Subcutaneous abdominal adipose tissue (tissue), 5 donors: ENCODE data around the gene NFATC3.
"Not testable (repeated sequence)": the region's sequence is repeated elsewhere in the genome, so short reads cannot be mapped to it uniquely, and the experiment has no call there.

Experiments used
- H3K27ac ChIP-seq: one replicate; pipeline ENCODE4 v1.7.0; 2013; ENCODE audit warnings: low read depth, mild to moderate bottlenecking, inconsistent platforms, low read length, moderate library complexity
- H3K27me3 ChIP-seq, 5 donors: one replicate each; pipeline ENCODE4 v1.7.0; 2013; ENCODE audit warnings: low read length in 5 of 5, inconsistent platforms in 1 of 5; ENCODE audit not compliant: control insufficient read depth in 5 of 5, insufficient read depth in 4 of 5
- H3K36me3 ChIP-seq, 5 donors: one replicate each; pipeline ENCODE4 v1.7.0; 2013; ENCODE audit warnings: low read length in 5 of 5; ENCODE audit not compliant: control insufficient read depth in 5 of 5, insufficient read depth in 5 of 5
- H3K4me1 ChIP-seq, 5 donors: one replicate each; pipeline ENCODE4 v1.7.0; 2013; ENCODE audit warnings: low read length in 5 of 5, mild to moderate bottlenecking in 3 of 5, moderate library complexity in 1 of 5; ENCODE audit not compliant: control insufficient read depth in 5 of 5, insufficient read depth in 5 of 5
- H3K4me3 ChIP-seq, 5 donors: one replicate each; pipeline ENCODE4 v1.7.0; 2013; ENCODE audit warnings: low read length in 5 of 5, low read depth in 1 of 5
- H3K9ac ChIP-seq, 5 donors: one replicate each; pipeline ENCODE4 v1.7.0; 2013; ENCODE audit warnings: low read length in 5 of 5, mild to moderate bottlenecking in 4 of 5, moderate library complexity in 3 of 5
- H3K9me3 ChIP-seq, 5 donors: one replicate each; pipeline ENCODE4 v1.7.0; 2013; ENCODE audit warnings: low read length in 5 of 5; ENCODE audit not compliant: control insufficient read depth in 5 of 5
- donor health status: healthy.
- donor health status: healthy.
- donor health status: healthy.
- donor health status: healthy.
- donor health status: healthy.

The NFATC3 gene

DNA sequence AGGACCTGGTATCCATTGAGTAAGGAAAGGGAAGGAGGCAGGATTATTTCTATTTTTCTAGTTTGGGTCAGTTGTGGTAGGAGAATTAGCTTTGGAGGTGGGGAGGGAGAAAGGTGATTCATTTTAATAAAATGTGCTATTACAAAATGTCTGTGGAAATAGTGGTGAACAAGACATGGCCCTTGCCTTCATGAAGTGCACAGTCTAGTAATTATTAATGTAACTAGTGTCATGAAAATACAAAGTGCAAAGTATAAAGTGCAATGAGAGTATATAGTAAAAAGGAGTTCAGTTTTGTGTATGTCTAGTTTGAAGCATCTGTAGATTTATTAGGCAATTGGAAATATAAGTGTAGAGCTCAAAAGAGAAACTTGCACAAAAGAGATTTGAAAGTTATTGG is 11.9 kb downstream of the NFATC3 start:
- Histone ChIP-seq H3K9ac (no peak overlapping the region), H3K27me3 (no peaks in the 10 kb centered on the region), H3K9me3 (no peaks in the 10 kb centered on the region), H3K4me3 (no peak overlapping the region), H3K27ac (no peak overlapping the region), H3K36me3 (peaks cover 0 to 3% (median 0%) of the 10 kb centered on the region in 5 donors), H3K4me1 (peaks cover 0 to 9% (median 6%) of the 10 kb centered on the region in 5 donors)

DNA sequence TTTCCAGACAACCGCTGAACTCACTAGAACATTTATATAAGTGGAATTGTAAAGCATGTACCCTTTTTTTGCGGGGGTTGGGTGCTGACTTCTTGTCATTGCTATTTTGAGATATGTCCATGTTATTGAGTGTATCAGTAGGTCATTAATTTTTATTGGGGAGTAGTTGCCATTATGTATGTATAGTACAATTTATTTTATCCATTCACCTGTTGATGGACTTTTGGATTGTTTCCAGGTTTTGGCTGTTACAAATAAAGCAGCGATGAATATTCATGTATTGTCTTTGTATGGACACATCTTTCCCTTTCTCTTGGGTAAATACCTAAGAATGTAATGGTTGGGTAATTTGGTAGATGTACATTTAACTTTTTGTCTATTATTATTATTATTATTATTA is 12.7 kb downstream of the NFATC3 start:
- H3K27me3 ChIP-seq = no peaks in the 10 kb centered on the region

DNA sequence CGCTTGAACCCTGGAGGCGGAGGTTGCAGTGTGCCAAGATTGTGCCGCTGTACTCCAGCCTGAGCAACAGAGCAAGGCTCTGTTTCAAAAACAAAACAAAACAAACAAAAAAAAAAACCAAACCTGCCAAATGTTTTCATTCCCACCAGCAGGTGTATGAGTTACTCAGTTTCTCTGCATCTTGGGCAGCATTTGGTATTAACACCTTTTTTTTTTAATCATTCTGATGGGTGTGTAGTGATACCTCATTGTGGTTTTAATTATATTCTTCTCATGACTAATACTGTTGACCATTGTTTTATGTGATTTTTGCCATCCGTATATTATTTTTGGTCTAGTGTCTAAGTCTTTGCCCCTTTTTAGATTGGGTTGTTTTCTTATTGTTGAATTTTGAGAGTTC is 15.3 kb downstream of the NFATC3 start:
- no peaks in the 10 kb centered on the region for H3K27me3 ChIP-seq
- H3K4me3 ChIP-seq = no peak overlapping the region
- no peak overlapping the region for H3K27ac ChIP-seq
- peaks cover 0 to 3% (median 0%) of the 10 kb centered on the region in 5 donors for H3K36me3 ChIP-seq
- no peak overlapping the region for H3K9ac ChIP-seq
- H3K4me1 ChIP-seq = no peaks in the 10 kb centered on the region
- H3K9me3 ChIP-seq = no peaks in the 10 kb centered on the region

More for the DNA sequence above, 12.7 kb downstream of the NFATC3 start:
- H3K36me3 ChIP-seq = peaks cover 0 to 3% (median 0%) of the 10 kb centered on the region in 5 donors
- no peaks in the 10 kb centered on the region for H3K9me3 ChIP-seq
- no peak overlapping the region for H3K27ac ChIP-seq
- peaks cover 0 to 9% (median 6%) of the 10 kb centered on the region in 5 donors for H3K4me1 ChIP-seq
- no peak overlapping the region for H3K4me3 ChIP-seq
- H3K9ac ChIP-seq = no peak overlapping the region

DNA sequence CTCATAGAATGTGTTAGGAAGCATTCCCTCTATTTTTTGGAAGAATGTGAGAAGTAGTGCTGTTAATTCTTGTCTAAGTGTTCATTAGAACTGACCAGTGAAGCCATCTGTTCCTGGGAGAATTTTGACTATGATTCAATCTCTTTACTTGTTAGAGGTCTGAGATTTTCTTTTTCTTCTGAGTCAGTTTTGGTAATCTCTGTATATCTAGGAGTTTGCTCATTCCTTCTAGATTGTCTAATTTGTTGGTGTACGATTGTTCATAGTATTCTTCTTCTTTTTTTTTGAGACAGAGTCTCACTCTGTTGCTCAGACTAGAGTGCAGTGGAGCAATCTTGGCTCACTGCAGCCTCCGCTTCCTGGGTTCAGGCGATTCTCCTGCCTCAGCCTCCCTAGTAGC is 20.4 kb downstream of the NFATC3 start:
- Histone ChIP-seq H3K9ac (no peak overlapping the region), H3K27me3 (no peaks in the 10 kb centered on the region), H3K4me1 (no peaks in the 10 kb centered on the region), H3K27ac (no peak overlapping the region), H3K36me3 (no peaks in the 10 kb centered on the region), H3K4me3 (no peak overlapping the region), H3K9me3 (peaks cover 0 to 4% (median 0%) of the 10 kb centered on the region in 5 donors)

DNA sequence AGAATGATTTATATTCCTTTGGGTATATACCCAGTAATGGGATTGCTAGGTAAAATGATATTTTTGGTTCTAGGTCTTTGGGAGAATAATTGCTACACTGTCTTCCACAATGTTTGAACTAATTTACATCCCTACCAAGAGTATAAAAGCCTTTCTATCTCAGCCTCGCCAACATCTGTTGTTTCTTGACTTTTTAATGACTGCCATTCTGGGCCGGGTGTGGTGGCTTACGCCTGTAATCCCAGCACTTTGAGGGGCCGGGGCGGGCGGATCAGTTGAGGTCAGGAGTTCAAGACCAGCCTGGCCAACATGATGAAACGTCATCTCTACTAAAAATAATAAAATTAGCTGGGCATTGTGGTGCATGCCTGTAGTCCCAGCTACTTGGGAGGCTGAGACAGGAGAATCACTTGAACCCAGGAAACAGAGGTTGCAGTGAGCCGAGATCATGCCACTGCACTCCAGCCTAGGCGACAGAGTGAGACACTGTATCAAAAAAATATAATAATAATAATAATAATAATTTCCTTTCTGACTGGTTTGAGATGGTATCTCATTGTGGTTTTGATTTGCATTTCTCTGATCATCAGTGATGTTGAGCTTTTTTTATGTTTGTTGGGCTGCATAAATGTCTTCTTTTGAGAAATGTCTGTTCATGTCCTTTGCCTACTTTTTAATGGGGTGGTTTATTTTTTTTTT is 22.2 kb downstream of the NFATC3 start:
- H3K9me3 ChIP-seq, H3K27me3 ChIP-seq, H3K4me3 ChIP-seq, H3K9ac ChIP-seq, H3K4me1 ChIP-seq, H3K36me3 ChIP-seq, H3K27ac ChIP-seq: not testable (repeated sequence)

DNA sequence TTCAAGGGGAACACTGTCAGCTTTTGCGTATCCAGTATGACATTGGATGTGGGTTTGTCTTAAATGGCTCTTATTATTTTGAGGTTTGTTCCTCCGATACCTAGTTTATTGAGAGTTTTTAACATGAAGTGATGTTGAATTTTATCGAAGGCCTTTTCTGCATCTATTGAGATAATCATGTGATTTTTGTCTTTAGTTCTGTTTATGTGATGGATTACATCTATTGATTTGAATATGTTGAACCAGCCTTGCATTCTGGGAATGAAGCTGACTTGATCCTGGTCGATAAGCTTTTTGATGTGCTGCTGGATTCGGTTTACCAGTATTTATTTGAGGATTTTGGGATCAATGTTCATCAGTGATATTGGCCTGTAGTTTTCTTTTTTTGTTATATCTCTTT is 24.0 kb downstream of the NFATC3 start:
- H3K27me3 ChIP-seq, H3K4me3 ChIP-seq, H3K36me3 ChIP-seq, H3K9me3 ChIP-seq, H3K27ac ChIP-seq, H3K9ac ChIP-seq: not testable (repeated sequence)
- H3K4me1 ChIP-seq = peaks cover 2 to 13% (median 11%) of the 10 kb centered on the region in 5 donors

DNA sequence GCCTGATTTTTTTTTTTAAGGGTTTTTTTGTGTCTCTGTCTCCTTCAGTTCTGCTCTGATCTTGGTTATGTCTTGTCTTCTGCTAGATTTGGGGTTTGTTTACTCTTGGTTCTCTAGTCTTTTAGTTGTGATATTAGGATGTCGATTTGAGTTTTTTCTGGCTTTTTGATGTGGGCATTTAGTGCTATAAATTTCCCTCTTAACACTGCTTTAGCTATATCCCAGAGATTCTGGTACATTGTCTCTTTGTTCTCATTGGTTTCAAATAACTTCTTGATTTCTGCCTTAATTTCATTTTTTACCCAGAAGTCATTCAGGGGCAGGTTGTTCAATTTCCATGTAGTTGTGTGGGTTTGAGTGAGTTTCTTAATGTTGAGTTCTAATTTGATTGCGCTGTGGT is 25.4 kb downstream of the NFATC3 start:
- H3K9me3 ChIP-seq, H3K36me3 ChIP-seq, H3K9ac ChIP-seq, H3K27me3 ChIP-seq, H3K4me3 ChIP-seq, H3K27ac ChIP-seq: not testable (repeated sequence)
- H3K4me1 ChIP-seq = peaks cover 2 to 20% (median 13%) of the 10 kb centered on the region in 5 donors

DNA sequence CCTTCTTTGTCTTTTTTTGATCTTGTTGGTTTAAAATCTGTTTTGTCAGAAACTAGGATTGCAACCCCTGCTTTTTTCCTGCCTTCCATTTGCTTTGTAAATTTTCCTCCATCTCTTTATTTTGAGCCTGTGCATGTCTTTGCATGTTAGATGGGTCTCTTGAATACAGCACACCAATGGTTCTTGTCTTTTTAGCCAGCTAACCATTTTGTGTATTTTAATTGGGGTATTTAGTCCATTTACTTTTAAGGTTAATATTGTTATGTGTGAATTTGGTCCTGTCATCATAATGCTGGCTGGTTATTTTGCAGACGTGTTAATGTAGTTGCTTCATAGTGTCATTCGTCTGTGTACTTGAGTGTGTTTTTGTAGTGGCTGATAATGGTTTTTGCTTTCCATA is 26.2 kb downstream of the NFATC3 start:
- H3K4me1 ChIP-seq = peaks cover 2 to 20% (median 14%) of the 10 kb centered on the region in 5 donors
- H3K36me3 ChIP-seq = no peaks in the 10 kb centered on the region
- H3K4me3 ChIP-seq = no peak overlapping the region
- no peak overlapping the region for H3K9ac ChIP-seq
- H3K27me3 ChIP-seq = no peaks in the 10 kb centered on the region
- H3K27ac ChIP-seq = no peak overlapping the region
- peaks cover 0 to 9% (median 0%) of the 10 kb centered on the region in 5 donors for H3K9me3 ChIP-seq

DNA sequence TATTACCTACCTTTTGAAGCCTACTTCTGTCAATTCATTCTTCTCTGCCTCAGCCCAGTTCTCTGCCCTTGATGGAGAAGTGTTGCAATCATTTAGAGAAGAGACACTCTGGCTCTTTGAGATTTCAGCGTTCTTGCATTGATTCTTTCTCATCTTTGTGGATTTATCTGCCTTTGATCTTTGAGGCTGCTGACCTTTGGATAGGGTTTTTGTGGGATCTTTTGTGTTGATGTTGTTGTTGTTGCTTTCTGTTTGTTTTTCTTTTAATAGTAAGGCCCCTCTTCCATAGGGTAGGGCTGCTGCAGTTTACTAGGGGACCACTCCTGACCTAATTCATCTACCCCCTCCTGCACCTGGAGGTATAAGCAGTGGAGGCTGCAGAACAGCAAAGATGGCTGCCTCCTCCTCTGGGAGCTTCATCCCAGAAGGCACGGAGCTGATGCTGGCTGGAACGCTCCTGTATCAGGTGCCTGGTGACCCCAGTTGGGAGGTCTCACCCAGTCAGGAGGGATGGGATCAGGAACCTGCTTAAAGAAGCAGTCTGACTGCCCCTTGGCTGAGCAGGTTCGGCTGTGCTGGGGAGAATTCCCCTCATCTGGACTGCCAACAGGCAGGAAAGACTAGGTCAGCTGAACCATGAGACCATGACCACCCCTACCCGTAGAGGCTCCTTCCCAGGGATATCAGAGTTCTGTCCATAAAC is 28.0 kb downstream of the NFATC3 start:
- H3K4me1 ChIP-seq = peaks cover 2 to 20% (median 16%) of the 10 kb centered on the region in 5 donors
- H3K9ac ChIP-seq = no peak overlapping the region
- no peak overlapping the region for H3K4me3 ChIP-seq
- H3K9me3 ChIP-seq = peaks cover 0 to 9% (median 0%) of the 10 kb centered on the region in 5 donors
- no peaks in the 10 kb centered on the region for H3K27me3 ChIP-seq
- H3K27ac ChIP-seq = no peak overlapping the region
- no peaks in the 10 kb centered on the region for H3K36me3 ChIP-seq

DNA sequence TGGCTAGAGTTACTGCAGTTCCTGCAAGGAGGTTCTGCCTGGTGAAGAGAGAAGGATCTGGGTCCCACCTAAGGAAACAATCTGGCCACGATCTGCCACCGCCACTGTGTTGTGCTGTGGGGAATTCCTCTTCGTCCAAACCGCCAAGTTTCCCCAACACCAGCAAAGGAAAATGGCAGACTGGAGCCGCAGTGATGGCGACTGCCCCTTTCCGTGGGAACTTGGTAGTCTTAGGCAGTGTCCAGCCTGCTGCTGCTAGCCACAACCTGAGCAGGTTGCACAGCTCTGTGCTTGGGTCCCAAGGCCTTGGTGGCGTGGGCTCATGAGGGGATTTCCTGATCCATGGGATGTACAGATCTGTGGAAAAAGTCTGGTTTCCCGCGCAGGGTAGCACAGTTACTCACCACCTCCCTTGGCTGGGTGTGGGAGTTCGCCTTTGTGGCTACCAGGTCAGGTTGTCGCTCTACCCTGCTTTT is 28.6 kb downstream of the NFATC3 start:
- H3K4me3 ChIP-seq = no peak overlapping the region
- H3K27ac ChIP-seq = no peak overlapping the region
- H3K36me3 ChIP-seq = no peaks in the 10 kb centered on the region
- no peaks in the 10 kb centered on the region for H3K27me3 ChIP-seq
- H3K9ac ChIP-seq = no peak overlapping the region
- peaks cover 0 to 8% (median 0%) of the 10 kb centered on the region in 5 donors for H3K9me3 ChIP-seq
- peaks cover 2 to 20% (median 16%) of the 10 kb centered on the region in 5 donors for H3K4me1 ChIP-seq
